Activated CD4-positive, alpha-beta memory T cell treated with anti-CD3 and anti-CD28 coated beads, Interleukin-2, amount 10 ng/mL, durations not matched to agents 7 days and 5 days (primary cell): ENCODE measurements around the gene PRKAG2. TPM values are rescaled to one million over a fixed set of nuclear protein-coding genes. Genes with fewer than 3 reads are reported as not detected.
A peak's percentile ranks its signal among the peaks of the same experiment; 100 is the strongest.
"Not testable (repeated sequence)": the region's sequence is repeated elsewhere in the genome, so short reads cannot be mapped to it uniquely, and the experiment has no call there.

ENCODE experiments used
- CTCF ChIA-PET: fragments of 350-600 bp; sonication (Branson Sonifier 250); formaldehyde crosslinking; loops from one replicate; lab custom pipeline; 2021; ENCODE audit warnings: antibody characterized with exemption, inconsistent platforms; lab: Charles Lee
- POLR2A ChIA-PET: fragments of 350-600 bp; sonication (Branson Sonifier 250); formaldehyde crosslinking; loops from one replicate; lab custom pipeline; 2021; ENCODE audit warnings: antibody characterized with exemption; lab: Charles Lee
- DNase-seq: peaks from one replicate; pipeline ENCODE4 v3.0.0-alpha.2; 2020
- H3K27ac Mint-ChIP-seq: one replicate; pipeline ENCODE4 v1.8.0; 2021; ENCODE audit warnings: mild to moderate bottlenecking, mixed read lengths
- H3K27me3 Mint-ChIP-seq: one replicate; pipeline ENCODE4 v1.8.0; 2021; ENCODE audit warnings: mixed read lengths
- H3K36me3 Mint-ChIP-seq: one replicate; pipeline ENCODE4 v1.8.0; 2021; ENCODE audit warnings: low read depth, mixed read lengths
- H3K4me1 Mint-ChIP-seq: one replicate; pipeline ENCODE4 v1.8.0; 2021; ENCODE audit warnings: mixed read lengths
- H3K4me3 Mint-ChIP-seq: one replicate; pipeline ENCODE4 v1.8.0; 2021; ENCODE audit warnings: mild to moderate bottlenecking, mixed read lengths
- H3K9me3 Mint-ChIP-seq: one replicate; pipeline ENCODE4 v1.8.0; 2021; ENCODE audit warnings: mixed read lengths
- total RNA-seq, 2 experiments: library from RNA; stranded (reverse); gene quantifications; one replicate each; pipeline ENCODE4 v1.2.3, GENCODE V29; 2021

The PRKAG2 gene
- total RNA-seq, 2 experiments from 2014 or later = 25.4 to 33.7 TPM

DNA sequence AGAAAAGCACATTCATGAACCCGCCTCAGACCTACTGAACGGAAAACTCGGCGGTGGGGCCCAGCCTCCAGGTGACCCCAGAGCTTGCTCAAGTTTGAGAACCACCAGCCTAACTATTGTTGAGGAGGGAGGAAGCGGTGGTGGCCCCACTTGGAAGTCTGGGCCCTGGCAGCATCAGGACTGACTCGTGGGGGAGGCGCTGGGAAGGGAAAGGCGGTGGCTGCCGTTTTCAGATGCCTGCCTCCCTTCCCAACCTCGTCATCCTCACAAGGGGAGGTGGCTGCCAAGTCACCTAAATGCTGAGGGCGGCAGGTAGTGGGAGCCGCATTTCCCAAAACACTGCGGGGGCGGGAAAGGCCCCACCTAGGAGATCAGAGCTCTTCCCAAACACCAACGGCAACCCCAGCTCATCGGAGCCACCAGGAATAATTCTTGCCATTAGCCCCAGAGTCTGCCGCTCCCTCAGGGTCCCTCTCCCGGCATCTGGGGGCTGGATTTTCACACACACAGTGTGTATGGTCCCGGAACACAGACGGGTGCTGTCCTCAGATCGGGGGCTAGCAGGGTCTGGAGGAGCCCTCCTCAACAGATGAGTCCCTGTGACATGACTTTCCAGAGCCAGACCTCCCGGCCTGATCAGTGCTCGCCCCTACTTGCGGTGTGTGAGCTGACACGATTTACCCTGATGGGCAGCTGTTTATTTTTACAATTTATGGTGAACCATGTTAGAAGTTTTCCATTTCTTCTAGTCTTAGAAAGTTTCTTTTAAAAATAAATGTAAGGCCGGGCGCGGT lies 31.3 kb downstream of the PRKAG2 start:
- Mint-ChIP-seq H3K27ac (no peak overlapping the region), H3K4me1 (peaks cover under 1% of the 10 kb centered on the region), H3K36me3 (no peaks in the 10 kb centered on the region), H3K4me3 (no peak overlapping the region), H3K9me3 (no peaks in the 10 kb centered on the region), H3K27me3 (no peaks in the 10 kb centered on the region)
- DNase-seq = no peak
- ChIA-PET POLR2A (no interaction called here), CTCF (no interaction called here)

DNA sequence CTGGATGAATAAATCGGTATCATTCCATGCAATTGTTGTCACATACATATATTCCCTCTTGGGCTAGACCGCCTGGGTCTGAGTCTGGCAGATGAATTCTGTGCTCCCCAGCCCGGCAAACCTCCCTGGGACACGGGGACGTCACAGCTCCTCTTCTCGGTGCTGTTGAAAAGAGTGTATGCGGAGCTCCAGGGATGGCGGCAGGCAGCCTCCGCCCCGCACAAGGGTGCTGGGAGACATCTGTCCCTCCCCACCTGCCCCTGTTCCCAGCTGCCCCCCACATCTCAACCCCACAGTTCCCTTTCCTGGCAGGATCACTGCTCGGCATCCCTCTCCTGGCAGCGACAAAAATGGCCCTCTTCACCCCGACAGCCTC lies 32.1 kb downstream of the PRKAG2 start:
- no peak for DNase-seq
- ChIA-PET POLR2A (no interaction called here), CTCF (no interaction called here)
- Mint-ChIP-seq H3K36me3 (no peaks in the 10 kb centered on the region), H3K27me3 (no peaks in the 10 kb centered on the region), H3K27ac (no peak overlapping the region), H3K4me1 (peaks cover 6% of the 10 kb centered on the region), H3K4me3 (no peak overlapping the region), H3K9me3 (no peaks in the 10 kb centered on the region)

DNA sequence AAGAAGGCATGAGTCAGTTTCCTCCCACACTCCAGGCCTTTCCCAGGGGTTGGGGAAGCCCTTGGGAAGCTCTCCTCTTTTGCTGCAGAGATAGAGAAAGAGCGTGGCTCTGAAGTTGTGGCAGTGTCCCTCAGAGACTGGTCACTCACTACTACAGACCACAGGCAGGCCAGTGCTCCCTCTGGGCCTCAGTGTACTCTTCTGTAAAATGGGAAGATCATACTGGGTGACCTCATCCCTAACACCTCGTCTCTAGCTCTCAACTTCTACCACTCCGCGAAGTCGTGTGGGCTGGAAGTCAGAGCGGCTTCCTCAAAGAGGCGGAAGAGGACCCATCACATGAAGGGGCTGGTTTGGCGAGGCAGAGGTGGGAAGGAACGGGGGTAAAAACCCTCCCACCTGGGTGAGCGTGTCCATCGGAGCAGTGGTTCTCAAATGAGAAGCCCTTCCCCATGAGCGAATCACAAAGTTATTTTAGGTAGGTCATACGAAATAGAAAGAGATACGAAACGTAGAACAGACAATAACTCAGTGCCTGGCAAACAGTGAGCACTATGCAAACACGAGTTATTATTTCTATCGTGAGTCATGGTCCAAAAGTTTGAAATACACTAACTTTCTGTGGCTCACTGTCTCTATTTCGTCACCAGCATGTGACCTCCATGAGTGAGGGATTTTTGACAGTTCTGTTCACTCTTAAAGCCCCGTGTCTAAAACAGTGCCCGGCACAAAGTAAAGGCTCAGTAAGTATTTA lies 32.7 kb downstream of the PRKAG2 start:
- ChIA-PET CTCF (no interaction called here), POLR2A (no interaction called here)
- H3K9me3 Mint-ChIP-seq = no peaks in the 10 kb centered on the region

DNA sequence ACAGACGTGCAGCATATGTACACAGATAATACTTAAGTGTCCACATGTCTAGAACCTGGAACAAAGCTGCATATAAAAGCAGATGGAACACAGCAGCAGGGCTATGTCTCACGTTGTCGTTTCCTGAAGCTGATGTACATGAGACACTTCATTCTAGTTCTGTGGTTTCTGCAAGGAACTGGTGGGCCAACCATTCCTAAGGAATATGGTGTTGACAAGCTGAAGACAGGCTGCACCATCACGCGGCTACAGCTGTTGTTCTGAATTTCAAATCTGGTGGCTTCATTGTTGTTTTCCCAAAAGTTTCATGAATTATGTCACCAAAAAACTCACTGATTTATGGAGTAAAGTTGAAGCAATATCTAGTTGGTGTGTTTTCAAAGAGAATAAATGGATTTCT lies 33.7 kb downstream of the PRKAG2 start:
- H3K27me3 Mint-ChIP-seq = no peaks in the 10 kb centered on the region
- H3K4me1 Mint-ChIP-seq = peaks cover 19% of the 10 kb centered on the region
- POLR2A ChIA-PET = no interaction called here
- DNase-seq = no peak
- no peaks in the 10 kb centered on the region for H3K9me3 Mint-ChIP-seq
- H3K36me3 Mint-ChIP-seq = no peaks in the 10 kb centered on the region
- CTCF ChIA-PET = interaction anchor here (0.7 kb wide), 1 partner anchor 61 kb away, joined by 3 read pairs; no protein-coding TSS in a partner anchor
- no peak overlapping the region for H3K4me3 Mint-ChIP-seq
- no peak overlapping the region for H3K27ac Mint-ChIP-seq

More for the DNA sequence above, 32.7 kb downstream of the PRKAG2 start:
- H3K27me3 Mint-ChIP-seq = no peaks in the 10 kb centered on the region
- no peak overlapping the region for H3K27ac Mint-ChIP-seq
- peaks cover 12% of the 10 kb centered on the region for H3K4me1 Mint-ChIP-seq
- H3K4me3 Mint-ChIP-seq = no peak overlapping the region
- H3K36me3 Mint-ChIP-seq = no peaks in the 10 kb centered on the region
- no peak for DNase-seq

DNA sequence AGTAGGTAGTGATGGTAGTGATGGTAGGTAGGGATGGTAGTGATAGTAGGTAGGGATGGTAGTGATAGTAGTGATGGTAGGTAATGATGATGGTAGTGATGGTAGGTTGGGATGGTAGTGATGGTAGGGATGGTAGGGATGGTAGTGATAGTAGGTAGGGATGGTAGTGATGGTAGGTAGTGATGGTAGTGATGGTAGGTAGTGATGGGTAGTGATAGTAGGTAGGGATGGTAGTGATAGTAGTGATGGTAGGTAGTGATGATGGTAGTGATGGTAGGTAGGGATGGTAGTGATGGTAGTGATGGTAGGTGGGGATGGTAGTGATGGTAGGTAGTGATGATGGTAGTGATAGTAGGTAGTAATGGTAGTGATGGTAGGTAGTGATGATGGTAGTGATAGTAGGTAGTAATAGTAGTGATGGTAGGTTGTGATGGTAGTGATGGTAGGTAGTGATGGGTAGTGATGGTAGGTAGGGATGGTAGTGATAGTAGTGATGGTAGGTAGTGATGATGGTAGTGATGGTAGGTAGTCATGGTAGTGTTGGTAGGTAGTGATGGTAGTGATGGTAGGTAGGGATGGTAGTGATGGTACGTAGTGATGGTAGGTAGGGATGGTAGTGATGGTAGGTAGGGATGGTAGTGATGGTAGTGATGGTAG lies 35.4 kb downstream of the PRKAG2 start:
- H3K27ac Mint-ChIP-seq, POLR2A ChIA-PET: not testable (repeated sequence)
- peaks cover 22% of the 10 kb centered on the region for H3K4me1 Mint-ChIP-seq

DNA sequence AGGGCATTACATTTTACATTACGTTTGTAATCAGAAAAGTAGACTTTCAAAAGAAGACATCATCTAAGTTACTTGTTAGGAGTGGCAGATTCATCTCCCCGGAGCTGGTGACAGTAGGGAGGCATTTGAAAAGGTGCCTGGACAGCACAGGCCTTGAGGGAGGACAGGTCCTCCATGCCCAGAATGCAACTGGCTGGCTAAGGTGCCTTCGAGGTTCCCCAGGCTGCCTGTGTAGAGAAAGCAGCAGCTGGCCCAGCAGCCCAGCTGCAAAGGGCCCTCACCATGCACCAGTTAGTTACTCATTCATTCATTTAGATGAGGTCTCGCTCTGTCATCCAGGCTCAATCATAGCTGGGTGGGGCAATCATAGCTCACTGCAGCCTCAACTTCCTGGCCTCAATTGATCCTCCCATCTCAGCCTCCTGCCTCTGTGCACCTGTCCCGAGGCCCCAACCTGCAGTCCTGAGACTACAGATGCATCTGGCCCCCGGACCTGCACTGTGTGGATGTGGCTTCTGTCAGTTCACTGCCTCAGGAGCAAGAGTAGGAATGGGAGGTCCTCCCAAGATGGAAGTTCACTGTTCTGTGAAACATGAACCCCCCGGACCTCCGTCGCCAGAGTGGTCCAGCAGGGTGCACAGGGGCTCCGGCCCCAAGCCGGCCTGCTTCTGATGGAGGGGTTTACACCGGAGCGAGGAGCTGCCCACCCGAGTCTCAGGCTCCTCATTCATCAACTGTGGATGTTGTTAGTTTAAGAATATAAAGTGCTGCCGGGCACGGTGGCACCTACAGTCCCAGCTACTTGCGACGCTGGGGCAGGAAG lies 36.6 kb downstream of the PRKAG2 start:
- H3K9me3 Mint-ChIP-seq = no peaks in the 10 kb centered on the region
- peak overlapping the region; percentile 89 for H3K27ac Mint-ChIP-seq
- ChIA-PET CTCF (interaction anchor here (2.7 kb wide), 1 partner anchor 58 kb away, joined by 16 read pairs; no protein-coding TSS in a partner anchor), POLR2A (interaction anchor here (2.1 to 2.4 kb wide), 2 partner anchors 10 to 36 kb away, joined by 13 to 15 read pairs; partner anchors contain the start of gene PRKAG2)
- H3K4me3 Mint-ChIP-seq = no peak overlapping the region
- peaks cover 22% of the 10 kb centered on the region for H3K4me1 Mint-ChIP-seq
- DNase-seq = no peak
- H3K36me3 Mint-ChIP-seq = no peaks in the 10 kb centered on the region
- no peaks in the 10 kb centered on the region for H3K27me3 Mint-ChIP-seq

More for the DNA sequence above, 35.4 kb downstream of the PRKAG2 start:
- H3K27me3 Mint-ChIP-seq, DNase-seq, H3K4me3 Mint-ChIP-seq, CTCF ChIA-PET, H3K36me3 Mint-ChIP-seq, H3K9me3 Mint-ChIP-seq: not testable (repeated sequence)

DNA sequence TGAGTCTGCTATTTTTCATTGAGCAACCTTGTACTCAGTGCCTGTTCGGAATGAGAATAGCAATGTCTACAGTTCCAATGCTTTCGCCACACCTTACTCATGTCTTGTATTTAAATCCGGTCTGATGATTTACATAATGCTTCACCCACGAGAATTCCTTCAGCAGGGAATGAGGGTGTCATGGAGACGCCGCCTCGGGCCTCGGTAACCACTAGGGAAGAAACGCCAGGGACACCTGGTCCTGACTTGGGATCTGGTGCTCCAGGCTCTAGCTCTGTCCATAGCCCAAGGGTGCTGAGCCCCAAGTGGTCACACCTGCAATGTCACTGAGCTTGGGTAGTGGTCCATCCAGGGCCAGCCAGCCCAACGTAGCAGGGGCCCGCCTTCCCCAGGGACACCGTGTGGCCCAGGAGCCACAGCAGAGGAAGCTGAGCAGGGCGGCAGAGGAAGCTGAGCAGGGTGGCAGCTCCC lies 37.4 kb downstream of the PRKAG2 start:
- ChIA-PET CTCF (interaction anchor here (0.7 to 2.7 kb wide), 5 partner anchors 8 to 421 kb away, joined by 3 to 16 read pairs (median 4); partner anchors contain the start of gene PRKAG2), POLR2A (interaction anchor here (1.1 to 2.4 kb wide), 5 partner anchors 8 to 57 kb away, joined by 3 to 15 read pairs (median 3); partner anchors contain the start of gene PRKAG2)
- Mint-ChIP-seq H3K4me3 (peak overlapping the region; percentile 41), H3K36me3 (no peaks in the 10 kb centered on the region), H3K27me3 (no peaks in the 10 kb centered on the region), H3K9me3 (no peaks in the 10 kb centered on the region), H3K27ac (peak overlapping the region; percentile 89), H3K4me1 (peaks cover 28% of the 10 kb centered on the region)
- no peak for DNase-seq

DNA sequence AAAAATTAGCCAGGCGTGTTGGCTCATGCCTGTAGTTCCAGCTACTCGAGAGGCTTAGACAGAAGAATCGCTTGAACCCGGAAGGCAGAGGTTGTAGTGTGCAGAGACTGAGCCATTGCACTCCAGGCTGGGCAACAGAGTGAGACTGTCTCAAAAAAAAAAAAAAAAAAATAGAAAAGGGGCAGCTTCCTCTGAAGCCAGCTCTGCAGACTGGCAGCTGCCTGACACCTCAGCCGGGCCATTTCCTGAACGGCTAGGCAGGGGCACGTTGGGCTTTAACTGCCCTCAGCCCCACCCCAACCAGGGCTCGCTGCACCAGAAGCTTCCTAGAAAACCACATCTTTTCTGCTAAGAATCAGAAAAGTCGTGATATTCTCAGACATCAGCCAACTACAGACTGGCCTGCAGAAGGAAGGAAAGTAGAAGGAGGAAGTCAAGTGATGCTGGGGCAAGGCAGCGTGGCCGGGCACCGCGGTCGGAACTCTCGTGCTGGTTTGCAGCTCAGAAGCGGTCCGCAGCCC lies 38.0 kb downstream of the PRKAG2 start:
- H3K27ac Mint-ChIP-seq = peak overlapping the region; percentile 89
- H3K4me1 Mint-ChIP-seq = peaks cover 33% of the 10 kb centered on the region
- H3K27me3 Mint-ChIP-seq = no peaks in the 10 kb centered on the region
- POLR2A ChIA-PET = interaction anchor here (0.8 to 2.4 kb wide), 6 partner anchors 8 to 56 kb away, joined by 3 to 15 read pairs (median 3); partner anchors contain the start of gene PRKAG2
- DNase-seq = peak; percentile 83
- H3K36me3 Mint-ChIP-seq = no peaks in the 10 kb centered on the region
- CTCF ChIA-PET = interaction anchor here (0.7 to 2.7 kb wide), 5 partner anchors 9 to 420 kb away, joined by 3 to 16 read pairs (median 4); partner anchors contain the start of gene PRKAG2
- H3K4me3 Mint-ChIP-seq = peak overlapping the region; percentile 41
- no peaks in the 10 kb centered on the region for H3K9me3 Mint-ChIP-seq

DNA sequence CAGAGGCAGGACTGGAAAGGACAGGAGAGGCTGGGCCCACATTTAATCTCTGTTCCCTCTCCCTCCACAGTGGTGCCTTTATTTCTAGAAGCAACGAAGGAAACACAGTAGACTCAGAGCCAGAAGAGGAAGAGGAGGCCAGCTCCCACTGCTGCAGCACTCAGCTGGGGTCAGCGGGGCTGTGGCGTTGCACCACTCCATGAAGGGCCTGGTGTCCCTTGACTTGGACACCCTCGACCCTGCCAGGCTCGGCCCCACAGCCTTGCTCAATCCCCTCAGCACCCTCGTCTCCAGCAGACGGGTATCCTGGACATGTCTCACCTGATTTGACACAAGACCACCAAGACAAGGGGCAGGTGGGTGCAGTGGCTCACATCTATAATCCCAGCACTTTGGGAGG lies 38.8 kb downstream of the PRKAG2 start:
- ChIA-PET CTCF (interaction anchor here (2.7 kb wide), 1 partner anchor 55 kb away, joined by 16 read pairs; no protein-coding TSS in a partner anchor), POLR2A (interaction anchor here (0.8 to 1.5 kb wide), 2 partner anchors 42 to 55 kb away, joined by 3 read pairs; no protein-coding TSS in a partner anchor)
- Mint-ChIP-seq H3K9me3 (no peaks in the 10 kb centered on the region), H3K36me3 (no peaks in the 10 kb centered on the region), H3K4me3 (no peak overlapping the region), H3K27me3 (no peaks in the 10 kb centered on the region), H3K27ac (peak overlapping the region; percentile 89), H3K4me1 (peaks cover 40% of the 10 kb centered on the region)
- no peak for DNase-seq

DNA sequence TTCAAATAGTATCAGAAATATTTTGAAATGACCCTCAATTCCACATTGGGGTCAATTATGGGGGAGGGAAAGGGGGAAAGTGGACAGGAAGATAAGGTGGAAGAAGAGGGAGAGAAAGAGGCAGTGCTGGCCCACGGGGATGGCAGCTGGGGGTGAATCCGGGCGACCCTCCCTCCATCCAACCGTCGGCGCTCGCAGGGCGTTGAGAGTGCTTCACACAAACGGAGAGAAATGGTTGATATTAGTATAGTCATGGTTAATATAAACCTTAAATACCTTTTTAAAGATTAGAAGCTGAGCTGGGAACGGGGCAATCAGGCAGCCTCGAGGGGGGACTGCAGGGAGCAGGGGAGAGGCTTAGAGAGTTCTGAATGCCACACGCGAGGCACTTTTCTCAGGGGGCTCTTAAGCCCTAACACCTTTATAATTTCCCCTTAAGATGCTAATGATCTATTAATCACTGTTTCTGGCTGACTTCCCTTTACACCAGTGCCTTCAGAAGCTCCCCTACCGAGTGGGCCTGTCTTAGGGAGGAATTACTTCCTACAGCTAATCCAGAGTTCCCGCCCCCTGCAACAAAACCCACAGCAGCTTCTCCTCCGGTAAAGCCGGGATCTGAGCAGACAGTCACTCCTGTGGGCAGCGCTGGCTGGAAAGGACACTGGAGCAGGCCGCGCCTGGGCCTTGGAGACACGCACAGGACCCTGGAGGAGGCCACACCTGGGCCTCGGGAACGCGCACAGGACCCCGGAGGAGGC lies 39.5 kb downstream of the PRKAG2 start:
- Mint-ChIP-seq H3K4me3 (no peak overlapping the region), H3K27ac (peak overlapping the region; percentile 89), H3K36me3 (no peaks in the 10 kb centered on the region), H3K4me1 (peaks cover 43% of the 10 kb centered on the region), H3K9me3 (no peaks in the 10 kb centered on the region), H3K27me3 (no peaks in the 10 kb centered on the region)
- CTCF ChIA-PET = no interaction called here
- POLR2A ChIA-PET = no interaction called here
- no peak for DNase-seq

DNA sequence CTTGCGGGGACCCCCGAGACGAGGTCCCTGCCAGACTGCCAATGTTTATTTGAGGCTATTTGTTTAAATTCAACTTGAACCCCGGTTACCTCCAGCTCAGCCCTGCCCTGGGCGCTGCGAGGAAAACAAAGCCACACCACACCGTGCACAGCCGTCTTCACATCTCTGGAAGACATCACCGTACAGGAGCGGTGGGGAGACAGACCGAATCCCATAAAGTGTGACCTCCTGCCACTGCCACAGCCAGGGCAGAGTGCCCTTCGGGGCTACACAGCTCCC lies 40.0 kb downstream of the PRKAG2 start:
- peaks cover 43% of the 10 kb centered on the region for H3K4me1 Mint-ChIP-seq
- POLR2A ChIA-PET = no interaction called here
- no peak for DNase-seq
- H3K4me3 Mint-ChIP-seq = no peak overlapping the region
- no peaks in the 10 kb centered on the region for H3K9me3 Mint-ChIP-seq
- CTCF ChIA-PET = no interaction called here
- H3K36me3 Mint-ChIP-seq = no peaks in the 10 kb centered on the region
- H3K27ac Mint-ChIP-seq = no peak overlapping the region
- H3K27me3 Mint-ChIP-seq = no peaks in the 10 kb centered on the region
